Measurements from ENCODE around the gene ANO8.
"Not testable (repeated sequence)": the region's sequence is repeated elsewhere in the genome, so short reads cannot be mapped to it uniquely, and the experiment has no call there.

The ANO8 gene

GRCh38 chr19:17309198-17309964, 25.3 kb downstream of the ANO8 start, which contains the start of gene DDA1:
DDA1 (plus strand) TSS chr19:17309563; CDS start chr19:17309655, 92 bp downstream.
- DNase-seq, result peak; percentile 100

- DNase-seq, result no peak
These were observed 26.7 kb downstream of the ANO8 start for GRCh38 chr19:17307876-17308377.

- DNase-seq, result no peak
These were observed 28.4 kb downstream of the ANO8 start for GRCh38 chr19:17306285-17306714.

- DNase-seq, result peak; percentile 99
These were observed 29.0 kb downstream of the ANO8 start, which contains the start of gene MRPL34 for GRCh38 chr19:17305517-17306284. MRPL34 (plus strand) TSS chr19:17305872; CDS start chr19:17305893, 21 bp downstream.

- DNase-seq, result no peak
These were observed 29.5 kb downstream of the ANO8 start for GRCh38 chr19:17305216-17305516.

- DNase-seq, result no peak
These were observed 30.1 kb downstream of the ANO8 start for GRCh38 chr19:17304386-17305215.

DNA sequence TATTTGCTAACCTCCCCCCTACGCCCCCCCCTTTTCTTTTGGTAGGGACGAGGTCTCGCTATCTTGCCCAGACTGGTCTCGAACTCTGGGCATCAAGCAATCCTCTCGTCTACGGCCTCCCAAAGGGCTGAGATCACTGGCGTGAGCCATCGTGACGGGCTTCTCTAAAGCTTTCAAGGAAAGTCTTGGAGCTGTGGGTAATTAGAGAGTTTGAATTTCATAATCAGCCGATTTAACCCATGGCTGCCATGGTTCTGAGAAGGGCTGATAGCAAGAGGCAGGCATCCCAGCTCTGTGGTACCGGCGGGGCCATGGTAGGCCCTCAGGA, 30.8 kb downstream of the ANO8 start:
- DNase-seq, result no peak

GRCh38 chr19:17303167-17303939, 31.3 kb downstream of the ANO8 start, which contains the start of gene ABHD8:
ABHD8 (minus strand) TSS chr19:17303425; CDS start chr19:17301616, 1,809 bp downstream.
- DNase-seq, result peak; percentile 95

DNA sequence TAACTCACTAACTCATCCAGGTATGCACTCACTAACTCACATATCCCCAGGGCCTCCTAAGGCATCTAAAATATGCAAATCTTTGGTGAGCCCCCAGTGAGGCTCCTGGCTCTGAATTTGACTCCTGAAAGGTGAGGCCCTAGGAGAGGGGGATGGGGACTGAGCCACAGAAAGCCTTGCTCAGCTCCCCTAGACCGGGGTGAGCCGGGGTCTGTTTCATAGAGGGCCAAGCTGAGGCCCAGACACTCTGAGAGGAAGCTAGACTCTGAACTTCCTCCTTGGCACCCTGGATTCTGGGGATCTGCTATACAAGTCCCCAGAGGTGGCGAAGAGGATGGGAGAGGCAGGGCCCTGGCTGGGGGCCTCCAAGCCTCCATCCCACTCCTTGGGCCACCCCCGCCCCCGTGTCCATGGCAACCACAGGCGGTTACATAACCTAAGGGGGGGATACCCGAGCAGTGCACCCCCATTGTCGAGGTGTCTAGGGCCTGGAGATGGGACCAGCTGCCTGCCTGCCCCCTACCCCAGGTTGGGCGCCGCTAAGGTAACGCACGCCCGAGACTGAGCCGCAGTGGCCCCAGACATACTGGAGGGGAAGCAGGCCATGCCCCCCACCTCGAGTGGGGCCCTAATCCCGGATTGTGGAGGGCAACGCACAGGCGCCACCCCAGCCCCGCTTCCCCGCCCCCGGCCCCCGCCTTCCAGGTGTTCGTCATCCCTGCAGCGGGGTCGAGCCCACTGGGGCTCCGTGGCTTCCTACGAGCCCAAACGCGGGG, 32.1 kb downstream of the ANO8 start:
- peak; percentile 29 for DNase-seq

DNA sequence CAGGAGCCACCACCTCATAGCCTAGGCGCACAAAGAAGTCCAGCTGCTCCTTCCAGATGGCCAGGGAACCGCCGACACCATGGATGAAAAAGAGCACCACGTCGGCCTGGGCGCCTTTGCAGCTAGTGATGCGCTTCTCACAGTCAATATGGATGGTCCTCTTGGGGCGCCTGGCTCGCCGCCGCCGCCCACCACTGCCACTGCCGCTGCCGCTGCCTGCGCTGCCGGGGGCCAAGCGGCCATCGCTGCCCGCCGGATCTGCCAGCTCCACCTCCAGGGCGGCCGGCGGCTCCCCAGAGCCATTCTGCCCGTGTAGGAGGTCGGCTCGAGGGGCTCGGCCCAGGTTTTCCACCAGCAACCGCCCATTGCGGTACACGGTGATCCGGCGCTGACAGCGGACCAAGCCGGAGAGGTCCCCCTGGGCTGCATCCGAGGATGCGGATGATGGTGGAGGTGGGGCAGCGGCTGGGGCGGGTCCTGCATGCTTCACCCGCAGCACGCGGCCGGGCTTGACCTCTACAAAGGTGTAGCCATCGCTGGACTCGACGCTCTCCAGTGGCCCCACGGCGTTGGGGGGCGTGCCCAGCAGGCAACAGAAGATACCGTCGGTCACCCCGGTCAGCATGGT, 33.5 kb downstream of the ANO8 start:
- DNase-seq, result no peak

GRCh38 chr19:17296976-17297375, 37.7 kb downstream of the ANO8 start:
- no peak for DNase-seq

GRCh38 chr19:17296273-17296672, 38.4 kb downstream of the ANO8 start:
- DNase-seq, result no peak

- DNase-seq, result not testable (repeated sequence)
These were observed 39.1 kb downstream of the ANO8 start for GRCh38 chr19:17295551-17295950.

DNA sequence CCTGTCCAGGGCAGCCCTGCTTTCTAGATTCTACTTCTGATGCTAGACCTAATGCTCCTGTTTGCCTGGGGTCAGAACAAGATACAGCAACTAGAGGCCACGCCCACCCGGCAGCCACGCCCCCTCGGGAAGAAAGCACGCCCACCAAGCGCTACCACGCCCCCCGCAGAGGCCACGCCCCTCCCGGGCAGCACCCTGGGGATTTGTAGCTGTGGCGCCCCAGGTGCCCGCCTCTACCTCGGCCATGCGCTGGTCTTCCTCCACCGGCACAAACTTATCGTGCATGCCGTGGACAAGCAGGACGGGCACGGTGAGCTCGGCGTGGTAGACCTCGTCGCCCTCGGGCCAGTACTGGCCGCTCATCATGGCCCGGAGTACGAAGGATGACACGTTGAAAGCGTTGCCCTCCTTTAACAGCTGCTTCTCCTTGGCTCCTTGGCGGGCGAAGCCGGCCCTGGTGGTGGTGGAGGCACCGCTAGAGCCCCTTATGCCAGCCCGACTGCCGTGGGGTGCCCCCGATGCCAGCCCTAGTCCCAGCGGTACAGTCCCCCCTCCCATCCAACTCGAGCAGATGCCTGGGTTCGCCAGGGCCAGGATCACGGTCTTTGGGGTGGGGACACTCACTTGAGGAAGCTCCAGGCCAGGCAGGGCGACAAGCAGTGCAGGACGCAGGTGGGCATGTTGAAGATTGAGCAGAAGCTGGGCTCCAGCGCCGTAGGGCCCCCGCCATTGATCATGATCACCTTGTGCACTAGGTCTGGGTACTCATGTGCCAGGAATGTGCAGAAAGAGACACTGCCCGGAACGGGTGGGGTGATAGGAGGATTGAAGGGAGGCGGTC, 40.4 kb downstream of the ANO8 start:
- peak; percentile 58 for DNase-seq

DNA sequence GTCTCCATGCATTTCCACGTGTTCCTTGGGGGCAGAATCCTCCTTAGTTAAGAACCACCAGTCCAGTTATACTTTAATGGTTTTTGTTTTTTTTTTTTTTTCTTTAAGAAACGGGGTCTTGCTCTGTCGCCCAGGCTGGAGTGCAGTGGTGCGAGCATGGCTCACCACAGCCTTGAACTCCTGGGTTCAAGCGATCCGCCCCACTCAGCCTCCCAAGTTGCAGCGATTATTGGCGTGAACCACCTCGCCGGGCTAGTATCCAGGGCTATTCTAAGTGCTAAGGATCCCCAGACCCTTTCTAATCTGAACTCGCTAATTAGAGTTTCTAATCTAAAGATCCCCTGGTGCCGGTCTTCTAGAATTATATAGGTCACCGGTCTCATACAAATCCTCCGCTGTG, 41.0 kb downstream of the ANO8 start:
- no peak for DNase-seq

GRCh38 chr19:17292301-17293074, 42.2 kb downstream of the ANO8 start:
- peak; percentile 87 for DNase-seq

GRCh38 chr19:17289489-17289888, 45.2 kb downstream of the ANO8 start:
- peak; percentile 37 for DNase-seq

GRCh38 chr19:17286752-17287151, 47.9 kb downstream of the ANO8 start:
- no peak for DNase-seq

- no peak for DNase-seq
These were observed 48.4 kb downstream of the ANO8 start for GRCh38 chr19:17286263-17286662.
